ENCODE data around the gene FUT7.

GRCh38 chr9:137017071-137017470 lies 14.8 kb downstream of the FUT7 start:
- TF ChIP-seq SP2 (tag by site-specific recombination; IDR thresholded peaks at IDR 0.05) (no peak), ZNF530 (tag by site-specific recombination; IDR thresholded peaks at IDR 0.05; ENCODE audit: low read depth) (no peak), HOXD13 (CRISPR knock-in tag; IDR thresholded peaks at IDR 0.05; ENCODE audit: borderline replicate concordance) (no peak)
- TF ChIP-seq, protein P1, sequence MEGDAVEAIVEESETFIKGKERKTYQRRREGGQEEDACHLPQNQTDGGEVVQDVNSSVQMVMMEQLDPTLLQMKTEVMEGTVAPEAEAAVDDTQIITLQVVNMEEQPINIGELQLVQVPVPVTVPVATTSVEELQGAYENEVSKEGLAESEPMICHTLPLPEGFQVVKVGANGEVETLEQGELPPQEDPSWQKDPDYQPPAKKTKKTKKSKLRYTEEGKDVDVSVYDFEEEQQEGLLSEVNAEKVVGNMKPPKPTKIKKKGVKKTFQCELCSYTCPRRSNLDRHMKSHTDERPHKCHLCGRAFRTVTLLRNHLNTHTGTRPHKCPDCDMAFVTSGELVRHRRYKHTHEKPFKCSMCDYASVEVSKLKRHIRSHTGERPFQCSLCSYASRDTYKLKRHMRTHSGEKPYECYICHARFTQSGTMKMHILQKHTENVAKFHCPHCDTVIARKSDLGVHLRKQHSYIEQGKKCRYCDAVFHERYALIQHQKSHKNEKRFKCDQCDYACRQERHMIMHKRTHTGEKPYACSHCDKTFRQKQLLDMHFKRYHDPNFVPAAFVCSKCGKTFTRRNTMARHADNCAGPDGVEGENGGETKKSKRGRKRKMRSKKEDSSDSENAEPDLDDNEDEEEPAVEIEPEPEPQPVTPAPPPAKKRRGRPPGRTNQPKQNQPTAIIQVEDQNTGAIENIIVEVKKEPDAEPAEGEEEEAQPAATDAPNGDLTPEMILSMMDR (tag by site-specific recombination; IDR thresholded peaks at IDR 0.05) = no peak

Measured in HEK293 (cell line).